NCI-H1930 (cell line): ENCODE measurements around the gene KIF15.

Experiments used
- DNase-seq, 2 experiments: peaks; one replicate each; lab custom pipeline; 2025; lab: John Stamatoyannopoulos, UW

The KIF15 gene

DNA sequence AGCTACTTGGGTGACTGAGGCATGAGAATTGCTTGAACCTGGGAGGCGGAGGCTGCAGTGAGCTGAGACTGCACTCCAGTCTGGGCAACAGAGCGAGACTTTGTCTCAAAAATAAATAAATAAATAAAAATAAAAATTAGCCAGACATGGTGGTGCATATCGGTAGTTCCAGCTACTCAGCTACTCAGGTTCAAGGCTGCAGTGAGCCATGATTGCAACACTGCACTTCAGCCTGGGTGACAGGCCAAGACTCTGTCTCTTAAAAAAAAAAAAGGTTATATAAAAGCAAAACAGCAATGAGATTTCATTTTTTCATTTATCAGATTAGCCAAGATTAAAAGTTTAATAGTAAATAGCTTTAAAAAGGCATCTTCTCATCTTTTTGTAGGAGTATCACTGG, 115.7 kb downstream of the KIF15 start:
- DNase-seq: no peak

DNA sequence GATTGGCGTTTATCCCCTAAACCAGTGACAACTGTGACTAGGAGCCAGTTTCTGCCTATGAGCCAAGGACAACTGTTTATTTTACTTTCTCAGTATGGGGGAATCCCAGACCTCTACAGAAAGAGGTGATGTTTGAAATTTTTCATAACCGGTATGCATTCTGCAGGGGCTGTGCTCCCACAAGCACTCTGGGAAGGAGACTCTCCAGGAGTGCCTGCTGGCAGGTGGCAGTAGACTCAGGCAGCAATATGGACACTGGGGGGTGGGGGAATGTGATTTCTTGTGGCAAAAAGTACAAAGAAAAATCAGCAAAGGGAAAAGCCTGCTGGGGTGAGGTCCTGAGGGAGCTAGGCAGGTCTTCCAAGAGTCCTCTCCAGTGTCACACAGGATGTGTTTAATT, 118.7 kb downstream of the KIF15 start:
- no peak for DNase-seq

GRCh38 chr3:44883213-44883955, 121.8 kb downstream of the KIF15 start:
- DNase-seq: no peak

DNA sequence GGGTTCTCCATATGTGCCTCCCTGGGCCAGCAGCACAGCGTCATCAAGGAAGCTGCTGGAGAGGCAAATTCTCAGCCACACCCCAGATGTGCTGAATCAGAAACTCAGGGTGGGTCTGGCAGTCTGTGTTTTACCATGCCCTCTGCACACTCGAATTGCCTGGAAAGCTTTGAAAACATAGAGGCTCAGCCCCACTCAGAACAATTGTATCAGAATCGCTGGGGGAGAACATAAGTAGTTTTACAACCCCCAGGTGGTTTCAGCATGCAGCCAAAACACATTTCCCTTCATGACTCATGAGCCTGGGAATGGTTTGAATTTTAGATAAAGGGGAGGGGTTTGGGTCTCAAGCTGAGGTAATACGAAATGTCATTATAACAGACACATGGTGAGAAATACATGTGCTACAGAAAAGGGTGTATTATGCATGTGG, 122.4 kb downstream of the KIF15 start:
- no peak for DNase-seq

DNA sequence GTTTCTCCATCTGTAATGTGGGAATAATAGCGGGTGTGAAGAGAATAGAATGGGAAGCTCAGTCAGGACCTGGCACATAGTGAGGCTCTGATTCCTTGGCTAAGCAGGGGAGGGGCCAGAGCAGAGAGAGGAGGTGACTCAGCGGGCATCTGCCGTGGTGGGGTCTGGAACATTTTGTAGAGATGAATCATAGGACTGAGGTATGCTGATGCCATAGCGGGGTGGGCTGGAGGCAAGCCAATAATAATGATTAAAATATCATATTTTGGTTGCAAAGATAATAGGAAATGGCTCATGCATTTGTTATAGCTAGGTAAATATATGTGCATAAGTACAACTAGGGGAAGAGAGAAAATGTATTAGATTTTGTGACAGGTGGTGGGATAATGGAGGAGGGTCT, 124.0 kb downstream of the KIF15 start:
- no peak for DNase-seq

DNA sequence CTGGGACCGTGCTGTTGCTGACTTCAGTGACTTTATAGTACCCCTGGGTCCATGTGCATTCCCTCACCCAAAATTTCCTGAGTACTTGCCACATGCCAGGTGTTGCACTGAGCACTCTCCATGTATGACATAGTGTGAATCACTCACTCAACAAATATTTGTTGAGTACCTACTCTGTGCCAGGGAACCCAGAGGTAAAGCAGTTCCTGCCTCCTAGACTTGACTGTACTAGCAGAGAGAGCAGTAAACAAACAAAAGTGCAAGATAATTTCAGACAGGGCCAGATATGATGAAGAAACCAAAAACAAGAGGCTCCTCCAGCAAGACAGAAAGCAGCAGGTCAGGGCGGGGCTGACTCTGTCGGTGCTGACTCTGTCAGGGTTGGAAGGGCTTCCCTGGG, 125.0 kb downstream of the KIF15 start:
- no peak for DNase-seq

- DNase-seq: no peak
Observed at GRCh38 chr3:44887101-44887500, 125.5 kb downstream of the KIF15 start.

DNA sequence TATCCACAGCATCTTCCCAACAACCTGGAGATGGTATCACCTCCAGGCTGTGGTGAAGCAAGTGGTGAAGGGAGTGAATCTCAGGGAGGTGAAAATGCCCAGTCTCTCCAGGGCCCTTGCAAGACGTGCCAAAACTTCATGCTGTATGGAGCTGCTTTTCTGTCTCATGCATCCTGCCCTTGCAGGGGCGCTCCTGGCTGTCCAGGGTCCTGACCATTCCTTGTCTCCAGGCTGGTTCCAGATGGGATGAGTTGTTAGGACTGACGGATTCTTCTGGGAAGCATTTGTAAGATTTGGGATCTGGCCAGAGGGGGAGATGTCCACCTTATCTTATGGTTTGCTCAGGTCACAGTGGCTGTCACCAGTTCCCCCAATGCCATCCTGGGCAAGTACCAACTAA, 128.7 kb downstream of the KIF15 start:
- no peak for DNase-seq

DNA sequence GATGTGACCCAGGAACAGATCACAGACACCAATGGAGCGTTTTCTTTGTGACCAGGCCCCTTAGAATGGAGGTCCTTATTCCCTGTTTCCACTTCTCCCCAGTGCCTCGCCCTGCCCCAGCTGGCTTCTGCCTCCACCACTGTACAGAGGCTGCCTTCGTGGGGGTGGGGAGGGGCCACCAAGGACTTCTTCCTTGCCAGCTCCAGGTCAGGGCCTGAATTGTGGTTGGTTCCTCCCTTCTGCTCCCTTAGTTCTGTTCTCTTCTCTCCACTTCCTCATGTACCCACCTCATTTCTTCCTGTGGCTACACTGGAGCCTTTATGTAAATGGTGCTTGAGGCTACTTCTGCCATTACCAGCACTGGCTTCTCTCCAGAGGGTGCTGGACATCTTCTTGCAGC, 129.3 kb downstream of the KIF15 start:
- no peak for DNase-seq

DNA sequence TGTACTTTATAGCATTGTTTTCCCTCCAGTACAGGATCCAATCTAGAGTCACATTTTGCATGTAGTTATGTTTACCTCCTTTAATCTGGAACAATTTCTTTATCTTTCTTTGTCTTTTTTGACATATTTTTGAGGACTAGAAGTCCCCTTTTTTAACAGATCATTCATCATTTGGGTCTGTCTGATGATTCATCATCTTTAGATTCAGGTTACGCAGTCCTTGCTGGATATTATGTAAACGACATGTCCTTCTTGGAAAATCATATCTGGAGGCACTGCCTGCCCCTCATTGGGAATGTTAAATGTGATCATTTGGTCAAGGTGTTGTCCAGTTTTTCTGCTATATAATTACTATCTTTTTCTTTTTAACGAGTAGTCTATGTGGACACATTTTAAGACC, 131.1 kb downstream of the KIF15 start:
- no peak for DNase-seq

DNA sequence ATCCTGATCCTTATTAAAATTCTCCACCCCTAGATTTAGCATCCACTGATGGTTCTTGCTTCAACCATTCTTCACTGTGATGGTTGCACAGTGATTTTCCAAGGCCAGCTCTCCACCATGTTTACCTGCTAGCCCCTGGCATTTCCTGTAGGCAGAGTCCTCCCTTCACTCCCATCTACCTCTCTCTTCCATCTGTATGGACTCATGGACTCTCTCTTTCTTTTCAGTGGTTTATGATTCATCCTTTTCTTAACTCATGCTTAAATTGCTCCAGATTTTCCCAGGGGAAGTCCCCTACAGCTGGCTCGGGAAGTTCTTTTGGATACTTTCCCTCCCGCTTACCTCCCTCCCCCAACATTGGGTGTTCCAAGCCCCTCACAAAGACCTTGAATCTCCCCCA, 131.5 kb downstream of the KIF15 start:
- DNase-seq: no peak

DNA sequence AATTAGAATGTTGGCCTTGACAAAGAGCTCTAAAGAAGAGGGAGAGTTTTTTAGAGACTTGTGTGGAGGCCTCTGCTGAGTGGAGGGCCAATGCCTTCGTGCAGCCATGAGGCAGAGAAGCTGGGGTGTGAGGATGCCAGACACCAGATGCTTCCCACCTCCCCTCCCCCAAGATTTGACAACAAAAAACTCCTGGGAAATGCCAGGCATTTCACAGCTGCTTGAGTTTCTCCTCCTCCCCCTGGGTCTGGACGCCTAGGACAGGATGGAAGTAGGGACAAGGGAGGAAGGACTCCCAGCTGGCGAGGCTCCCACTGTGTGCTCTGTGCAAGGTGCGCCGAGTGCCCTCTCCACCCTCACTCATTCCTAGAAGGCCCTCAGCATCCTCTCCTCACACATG, 132.9 kb downstream of the KIF15 start:
- no peak for DNase-seq

GRCh38 chr3:44896440-44896839, 134.8 kb downstream of the KIF15 start:
- DNase-seq: no peak

DNA sequence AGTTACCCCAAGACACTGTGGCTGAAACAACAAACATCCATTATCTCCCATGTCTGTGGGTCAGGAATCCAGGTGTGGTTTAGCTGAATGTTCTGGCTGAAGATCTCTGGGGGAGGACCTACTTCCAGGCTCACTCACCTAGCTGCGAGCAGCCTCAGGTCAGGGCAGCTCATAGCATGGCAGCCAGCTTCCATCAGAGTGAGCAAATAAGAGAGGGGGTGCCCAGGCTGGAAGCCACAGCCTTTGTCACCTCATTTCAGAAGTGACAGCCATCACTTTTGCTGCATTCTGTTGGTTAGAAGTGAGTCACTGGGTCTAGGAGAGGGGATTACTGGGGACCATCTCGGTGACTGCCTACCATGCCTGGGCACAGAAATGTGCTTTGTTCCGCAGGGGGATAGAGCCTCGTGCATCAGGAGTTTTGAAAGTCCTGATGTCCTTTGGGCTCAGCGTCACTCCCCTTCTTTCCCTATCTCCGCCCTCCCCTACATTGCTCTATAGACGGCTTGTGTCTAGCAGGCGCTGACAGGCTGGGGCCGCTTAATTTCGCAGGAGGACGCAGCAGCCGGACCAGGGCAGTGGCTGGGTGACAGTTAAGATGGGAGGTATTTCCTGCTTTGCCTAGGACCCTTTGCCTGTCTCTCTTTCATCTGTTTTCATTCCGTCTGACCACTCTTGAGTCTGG, 138.2 kb downstream of the KIF15 start:
- no peak for DNase-seq

DNA sequence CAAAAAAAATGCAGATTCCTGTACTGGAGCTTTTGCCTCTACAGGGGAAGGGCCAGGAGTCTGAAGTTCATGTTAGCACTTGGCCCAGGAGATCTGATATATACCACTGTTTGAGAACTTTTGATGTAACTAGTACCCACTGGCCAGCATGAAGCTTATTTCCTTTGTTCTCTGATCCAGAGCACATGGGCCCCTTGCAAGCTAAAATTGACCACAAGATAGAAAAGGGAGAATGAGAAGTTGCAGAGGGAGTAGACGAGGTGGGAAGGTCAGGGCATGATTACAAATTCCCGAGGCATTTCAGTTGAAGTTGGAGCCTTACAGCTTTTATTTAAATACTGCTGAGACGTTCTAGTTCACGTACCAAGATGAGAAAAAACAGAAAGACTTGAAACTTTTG, 141.0 kb downstream of the KIF15 start:
- DNase-seq: no peak
